Measurements from ENCODE around the gene ANKMY1. TPM values are rescaled to one million over a fixed set of nuclear protein-coding genes. Genes with fewer than 3 reads are reported as not detected.

The ANKMY1 gene
- total and polyA plus RNA-seq, 2 donors (not counting 1 experiment from before 2014, with no cell fraction given), result 51.7 to 72.1 TPM

DNA sequence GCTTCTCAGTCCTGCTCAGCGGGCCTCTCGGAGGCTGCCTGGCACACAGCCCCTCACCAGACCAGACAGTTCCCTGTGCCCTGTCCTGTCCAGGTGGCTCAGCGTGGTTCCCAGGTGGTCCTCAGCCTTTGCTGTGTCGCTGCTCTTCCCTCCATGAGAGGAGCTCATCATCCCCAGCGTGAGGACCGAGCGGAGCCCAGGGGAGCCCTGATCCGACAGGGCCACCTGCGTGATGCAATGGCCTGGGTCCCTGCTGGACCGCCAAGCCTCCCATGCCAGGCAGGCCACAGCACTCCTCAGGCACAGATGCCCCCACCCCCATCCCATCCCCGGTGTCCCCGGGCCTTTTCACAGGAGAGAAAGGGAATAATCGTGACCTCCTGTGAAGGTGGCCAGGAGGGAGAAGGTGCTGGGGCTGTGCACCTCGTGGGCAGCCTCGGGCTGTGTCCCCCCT, 118.1 kb downstream of the ANKMY1 start:
- H3K4me1 Mint-ChIP-seq, result peaks cover 8% of the 10 kb centered on the region
- Histone ChIP-seq H4K20me1 (ENCODE audit: control insufficient read depth, insufficient read depth, low read length, poor library complexity, severe bottlenecking) (peaks cover 15% of the 10 kb centered on the region), H2AFZ (ENCODE audit: insufficient read depth, low read depth, low read length, poor library complexity, severe bottlenecking) (no peak overlapping the region), H3K27ac (ENCODE audit: low read length in 2 of 2) (no peak overlapping the region), H3K4me3 (ENCODE audit: control extremely low read depth in 1 of 5, extremely low read depth in 1 of 5, insufficient read depth in 1 of 5, low read depth in 2 of 5, low read length in 4 of 5) (no peak overlapping the region), H3K36me3 (replicated peaks in 1 of 2; ENCODE audit: control extremely low read depth in 1 of 2, control insufficient read depth in 1 of 2, extremely low read depth in 1 of 2, insufficient read depth in 2 of 2, low read length in 1 of 2) (no peaks in the 10 kb centered on the region), H3K4me1 (ENCODE audit: control insufficient read depth in 2 of 2, insufficient read depth in 2 of 2, low read length in 2 of 2) (peaks cover 20 to 24% of the 10 kb centered on the region in 2 donors), H3K4me2 (replicated peaks; ENCODE audit: low read depth, low read length, poor library complexity, severe bottlenecking) (no peak overlapping the region), H3K27me3 (replicated peaks in 1 of 4; ENCODE audit: control extremely low read depth in 1 of 4, control insufficient read depth in 3 of 4, insufficient read depth in 4 of 4, low read length in 3 of 4) (peaks cover 0 to 39% (median 13%) of the 10 kb centered on the region in 4 experiments), H3K9me3 (ENCODE audit: control extremely low read depth in 1 of 3, control insufficient read depth in 2 of 3, insufficient read depth in 1 of 3, low read length in 2 of 3) (peaks cover 0 to 17% (median 0%) of the 10 kb centered on the region in 3 donors), H3K9ac (ENCODE audit: low read length) (no peak overlapping the region), H3K79me2 (ENCODE audit: control insufficient read depth, insufficient read depth, low read length) (no peaks in the 10 kb centered on the region)
- peaks cover 10% of the 10 kb centered on the region for H3K27me3 Mint-ChIP-seq
- ATAC-seq (ENCODE audit: low read depth) (no peak), DNase-seq (no peak)
- ChIA-PET POLR2A (no interaction called here), CTCF (interaction anchor here (1.1 kb wide), 1 partner anchor 24 kb away, joined by 3 read pairs; no protein-coding TSS in a partner anchor)
- no peak overlapping the region for H3K27ac Mint-ChIP-seq
- no peak overlapping the region for H3K4me3 Mint-ChIP-seq
- intact Hi-C loops (cut with micrococcal nuclease), result loop anchor here (5.0 to 10.0 kb wide), 2 partner anchors 302 to 415 kb away; partner anchors contain the start of genes COPS9 and NDUFA10
- H3K9me3 Mint-ChIP-seq (ENCODE audit: insufficient read depth), result no peaks in the 10 kb centered on the region
- no peak for TF ChIP-seq EZH2 (IDR thresholded peaks at IDR 0.05; ENCODE audit: borderline replicate concordance, insufficient read depth, low read depth, low read length, poor library complexity, severe bottlenecking)
- no peak for TF ChIP-seq CTCF (IDR thresholded peaks at IDR 0.05)
- 94% methylated on average over 9 of the region's 15 CpGs for WGBS (ENCODE audit: insufficient coverage)
